GM21381 (cell line): ENCODE data around the gene CCDC154.
A peak's percentile ranks its signal among the peaks of the same experiment; 100 is the strongest.
"Not testable (repeated sequence)": the region's sequence is repeated elsewhere in the genome, so short reads cannot be mapped to it uniquely, and the experiment has no call there.

Source experiments
- ATAC-seq: cut with Tn5 transposase; IDR thresholded peaks from one replicate; pipeline ENCODE4 v1.9.1; 2021; ENCODE audit warnings: mild to moderate bottlenecking, moderate library complexity; ENCODE audit not compliant: unreplicated experiment

The CCDC154 gene, protein sequence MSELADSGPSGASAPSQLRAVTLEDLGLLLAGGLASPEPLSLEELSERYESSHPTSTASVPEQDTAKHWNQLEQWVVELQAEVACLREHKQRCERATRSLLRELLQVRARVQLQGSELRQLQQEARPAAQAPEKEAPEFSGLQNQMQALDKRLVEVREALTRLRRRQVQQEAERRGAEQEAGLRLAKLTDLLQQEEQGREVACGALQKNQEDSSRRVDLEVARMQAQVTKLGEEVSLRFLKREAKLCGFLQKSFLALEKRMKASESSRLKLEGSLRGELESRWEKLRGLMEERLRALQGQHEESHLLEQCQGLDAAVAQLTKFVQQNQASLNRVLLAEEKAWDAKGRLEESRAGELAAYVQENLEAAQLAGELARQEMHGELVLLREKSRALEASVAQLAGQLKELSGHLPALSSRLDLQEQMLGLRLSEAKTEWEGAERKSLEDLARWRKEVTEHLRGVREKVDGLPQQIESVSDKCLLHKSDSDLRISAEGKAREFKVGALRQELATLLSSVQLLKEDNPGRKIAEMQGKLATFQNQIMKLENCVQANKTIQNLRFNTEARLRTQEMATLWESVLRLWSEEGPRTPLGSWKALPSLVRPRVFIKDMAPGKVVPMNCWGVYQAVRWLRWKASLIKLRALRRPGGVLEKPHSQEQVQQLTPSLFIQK

DNA sequence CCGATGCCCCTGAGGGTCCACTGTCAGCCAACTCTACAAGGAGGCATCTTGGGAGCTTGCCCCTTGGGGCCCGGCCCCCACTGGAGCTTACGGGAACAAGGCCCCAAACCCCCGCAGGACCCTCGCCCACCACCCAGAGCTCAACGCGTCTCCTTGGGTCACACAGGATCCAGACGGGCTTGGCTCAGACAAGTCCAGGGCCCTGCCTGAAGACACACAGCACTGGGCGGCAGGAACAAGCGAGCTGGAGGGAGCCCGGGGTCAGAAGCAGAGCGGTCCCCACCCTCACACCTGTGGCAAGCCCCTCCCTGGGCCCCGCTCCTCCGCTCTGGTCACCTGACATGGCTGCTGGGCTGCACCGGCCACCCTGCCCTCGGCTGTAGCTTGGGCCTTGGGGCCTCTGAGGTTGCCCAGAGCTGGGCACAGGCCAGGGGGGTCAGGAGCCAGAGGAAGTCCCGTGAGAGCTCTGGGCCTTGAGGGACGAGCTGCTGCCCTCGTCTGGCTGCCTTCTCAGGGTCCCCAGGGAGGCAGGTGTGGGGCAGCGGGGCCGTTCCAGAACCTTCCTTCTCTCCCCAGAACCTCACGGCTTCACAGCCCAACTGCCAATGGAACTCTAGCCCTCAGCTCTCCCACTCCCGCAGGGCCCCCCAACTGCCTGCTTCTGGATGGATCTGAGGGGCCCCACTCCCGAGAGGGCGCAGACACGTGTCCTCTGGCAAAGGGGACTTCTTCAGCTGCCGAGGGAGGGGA, at the start of gene CCDC154:
Gene CCDC154 (minus strand): TSS at position 577 of the 750 bp plus-strand sequence. CDS start 234 bp downstream, at position 343.
- ATAC-seq, result no peak

DNA sequence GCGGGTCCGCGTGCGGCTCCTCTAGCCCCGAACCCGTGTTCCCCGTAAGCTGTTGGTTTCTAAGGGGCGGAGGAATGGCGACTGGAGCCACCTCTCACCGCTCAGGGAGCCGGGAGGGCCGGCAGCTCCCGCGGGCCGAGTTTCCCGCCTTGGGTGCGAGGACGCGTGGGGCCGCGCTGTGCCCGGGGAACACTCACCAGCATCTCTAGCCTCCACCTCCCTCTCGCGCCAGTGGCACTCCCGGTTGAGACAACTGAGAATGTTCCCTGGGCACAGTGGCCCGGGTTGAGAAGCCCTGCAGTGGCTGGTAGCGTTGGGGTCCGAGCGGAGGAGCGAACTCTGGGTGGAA, 49.4 kb upstream of the CCDC154 start:
- peak; percentile 7 for ATAC-seq

DNA sequence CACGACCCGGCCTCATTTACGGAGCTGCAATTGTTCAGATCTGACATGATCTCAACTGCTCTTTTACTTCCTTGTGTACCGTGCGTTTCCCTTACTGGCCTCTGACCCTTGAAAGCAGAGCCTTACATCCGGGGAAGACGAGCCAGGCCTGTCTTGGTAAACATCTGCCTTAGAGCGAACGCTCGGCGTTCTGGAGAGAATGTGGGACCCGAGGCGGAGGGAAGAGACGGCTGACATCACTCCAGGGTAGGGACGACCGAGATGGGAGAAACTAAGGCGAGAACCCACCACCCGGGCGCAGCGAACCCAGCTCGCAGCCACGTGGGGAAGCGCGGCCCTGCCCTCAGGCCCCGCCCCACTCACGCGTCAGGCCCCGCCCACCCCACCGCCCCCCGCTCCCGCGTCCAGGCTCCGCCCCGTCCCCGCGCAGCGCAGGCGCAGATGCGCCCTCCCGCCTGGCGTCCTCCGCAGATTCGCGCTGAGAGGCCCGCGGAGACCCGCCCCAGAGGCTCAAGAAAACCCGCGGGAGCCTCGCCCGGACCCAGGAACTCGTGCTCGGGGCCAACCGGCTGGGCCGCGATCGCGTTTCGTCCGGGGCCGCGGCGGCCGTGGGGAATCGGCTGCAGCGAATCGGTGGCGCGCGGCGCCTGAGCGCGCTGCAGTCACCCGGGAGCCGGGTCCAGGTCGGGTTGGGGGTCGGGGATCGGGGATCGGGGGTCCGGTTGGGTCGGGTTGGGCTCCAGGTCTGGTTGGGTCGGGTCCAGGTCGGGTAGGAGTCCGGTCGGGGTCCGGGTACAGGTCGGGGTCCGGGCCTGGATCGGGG, 48.8 kb upstream of the CCDC154 start, which contains the start of gene TELO2:
Gene TELO2 (plus strand): TSS at position 438 of the 823 bp plus-strand sequence. CDS start 922 bp downstream, outside the sequence.
- peak; percentile 54 for ATAC-seq

DNA sequence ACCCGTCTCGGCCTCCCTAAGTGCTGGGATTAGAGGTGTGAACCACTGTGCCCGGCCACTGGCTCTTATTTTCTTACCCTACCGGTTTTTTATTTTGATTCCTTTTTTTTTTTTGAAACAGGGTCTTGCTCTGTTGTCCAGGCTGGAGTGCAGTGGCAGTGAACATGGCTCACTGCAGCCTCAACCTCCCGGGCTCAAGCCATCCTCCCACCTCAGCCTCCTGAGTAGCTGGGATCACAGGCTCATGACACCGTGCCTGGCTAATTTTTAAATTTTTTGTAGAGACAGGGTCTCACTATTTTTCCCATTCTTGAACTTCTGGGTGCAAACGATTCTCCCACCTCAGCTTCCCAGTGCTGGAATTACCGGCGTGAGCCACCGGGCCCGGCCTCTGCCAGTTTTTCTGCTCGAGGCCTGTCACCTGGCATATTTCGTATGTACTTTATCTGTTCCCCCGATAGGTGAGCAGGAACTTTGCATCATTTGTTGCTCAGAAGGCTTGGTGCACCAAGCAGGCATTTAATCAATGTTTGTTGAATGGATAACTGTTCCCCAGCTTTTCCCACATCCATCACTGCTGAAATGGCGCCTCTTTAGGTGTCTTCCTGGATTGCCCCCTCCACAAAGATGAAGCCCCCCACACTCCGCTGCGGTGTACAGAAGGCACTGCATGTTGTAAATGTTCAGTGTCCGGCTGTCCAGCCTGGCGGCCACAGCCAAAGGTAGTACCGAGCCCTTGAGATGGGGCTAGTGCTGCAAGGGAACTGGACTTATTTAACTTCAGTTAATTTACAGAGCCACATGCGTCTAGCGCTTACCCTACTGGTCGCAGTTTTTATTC, 47.9 kb upstream of the CCDC154 start:
- ATAC-seq, result no peak

DNA sequence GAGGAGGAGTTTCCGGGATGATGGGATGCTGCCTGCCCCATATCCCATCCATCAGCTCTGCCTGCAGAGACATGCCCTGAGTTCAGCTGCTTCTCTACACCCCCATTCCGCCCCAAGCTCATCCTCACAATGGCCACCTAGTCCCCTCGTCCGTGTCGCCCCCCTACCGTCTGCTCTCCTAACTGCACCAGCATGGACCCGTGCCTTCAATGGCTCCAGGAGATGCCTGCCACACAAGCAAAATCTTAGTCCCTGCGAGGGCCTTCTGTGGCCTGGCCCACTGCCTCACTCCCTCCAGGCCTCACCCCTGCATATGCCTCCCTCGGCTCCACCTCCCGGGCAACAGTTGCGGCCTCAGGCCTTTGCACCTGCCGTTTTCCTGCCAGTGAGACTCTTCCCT, 47.0 kb upstream of the CCDC154 start:
- no peak for ATAC-seq

DNA sequence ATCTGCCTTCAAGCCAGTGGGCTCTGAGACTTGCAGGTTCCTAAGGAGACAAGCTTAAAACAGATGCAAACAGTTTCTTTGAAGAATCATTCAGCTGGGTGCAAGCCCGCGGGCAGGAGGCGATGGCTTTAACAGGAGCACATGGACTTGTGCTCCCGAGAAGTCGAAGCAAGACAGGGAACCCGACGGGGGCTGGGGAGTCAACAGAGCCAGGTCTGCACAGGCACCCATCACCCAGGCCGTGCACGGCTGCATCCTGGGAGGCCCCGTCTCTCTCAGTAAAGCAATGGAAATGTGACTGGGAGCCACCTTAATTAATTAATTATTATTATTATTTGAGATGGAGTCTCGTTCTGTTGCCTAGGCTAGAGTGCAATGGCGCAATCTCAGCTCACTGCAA, 44.7 kb upstream of the CCDC154 start:
- ATAC-seq, result no peak

DNA sequence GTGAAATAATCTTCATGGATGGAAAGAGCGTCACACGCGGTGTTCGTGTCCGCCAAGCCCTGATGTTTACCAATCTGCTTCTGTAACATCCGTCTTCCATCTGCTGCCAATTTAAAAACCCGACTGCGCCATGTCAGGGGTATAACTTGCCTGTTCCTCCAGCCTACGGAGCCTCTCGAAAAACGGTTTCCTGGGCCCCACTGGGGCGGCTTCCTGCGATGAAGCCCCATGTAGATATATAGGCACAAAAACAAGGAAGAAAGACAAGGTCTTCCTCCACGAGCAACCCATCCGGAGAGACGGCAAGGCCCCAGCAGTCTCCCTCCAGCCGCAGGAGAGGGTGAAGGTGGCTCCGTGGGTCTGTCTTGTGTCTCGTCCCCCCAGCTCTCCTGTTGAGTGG, 44.3 kb upstream of the CCDC154 start, which contains the start of gene PTX4:
Gene PTX4 (minus strand): TSS at position 326 of the 400 bp plus-strand sequence. CDS start 35 bp downstream, at position 291.
- ATAC-seq, result no peak

DNA sequence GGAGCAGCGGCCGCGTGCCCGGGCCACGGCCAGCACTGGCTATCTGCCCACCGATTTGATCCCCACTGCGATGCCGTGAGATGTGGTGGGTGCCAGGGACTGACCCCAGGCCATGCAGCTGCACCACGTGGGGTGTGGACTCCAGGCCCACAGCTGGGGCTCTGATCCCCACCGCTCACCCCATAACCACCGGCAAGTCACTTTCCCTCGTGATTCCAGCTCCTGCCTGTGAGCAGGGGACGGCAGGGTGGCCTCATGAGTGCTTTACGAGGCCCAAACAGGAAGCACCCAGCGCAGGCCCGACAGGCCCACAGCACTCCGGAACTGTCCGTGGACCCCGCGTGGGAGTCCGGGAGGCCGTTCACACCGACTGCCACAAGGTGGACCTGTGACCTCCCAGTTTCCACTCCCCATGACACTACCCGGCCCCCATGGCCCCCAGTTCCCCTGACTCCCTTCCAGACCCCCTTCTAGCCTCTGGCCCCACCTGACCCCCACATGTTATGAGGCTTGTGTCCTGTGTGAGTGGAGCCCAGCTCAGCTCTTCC, 43.8 kb upstream of the CCDC154 start:
- no peak for ATAC-seq

DNA sequence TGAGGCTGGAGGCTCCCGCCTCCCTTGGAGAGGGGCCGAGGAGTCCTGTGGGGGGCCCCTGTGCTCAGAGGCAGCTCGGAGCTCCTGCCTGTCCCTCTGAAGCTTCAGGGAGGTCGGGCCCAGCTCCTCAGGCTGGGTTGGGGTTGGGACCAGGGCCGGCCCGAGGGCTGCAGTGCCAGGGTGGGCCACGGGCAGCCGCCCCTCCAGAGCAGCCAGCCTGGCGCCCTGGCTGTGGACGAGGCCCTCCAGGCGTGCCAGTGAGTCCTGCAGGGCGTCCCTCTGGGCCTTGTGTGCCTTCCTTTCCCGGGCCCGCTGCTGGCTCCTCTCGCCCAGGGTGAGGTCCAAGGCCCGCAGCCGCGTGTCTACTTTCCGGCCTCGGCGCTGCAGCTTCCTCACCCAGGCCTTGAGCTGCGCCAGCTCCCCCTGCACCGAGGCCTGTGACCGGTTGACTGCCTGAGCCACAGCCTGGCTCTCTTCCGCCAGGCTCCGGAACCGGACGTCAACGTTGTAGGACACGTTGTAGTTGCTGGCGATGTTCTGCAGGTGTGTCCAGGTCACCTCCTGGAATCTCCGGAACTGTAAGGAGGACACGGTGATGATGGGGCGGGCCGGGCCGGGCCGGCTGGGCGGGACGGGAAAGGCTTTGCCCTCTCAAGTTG, 43.2 kb upstream of the CCDC154 start:
- no peak for ATAC-seq

DNA sequence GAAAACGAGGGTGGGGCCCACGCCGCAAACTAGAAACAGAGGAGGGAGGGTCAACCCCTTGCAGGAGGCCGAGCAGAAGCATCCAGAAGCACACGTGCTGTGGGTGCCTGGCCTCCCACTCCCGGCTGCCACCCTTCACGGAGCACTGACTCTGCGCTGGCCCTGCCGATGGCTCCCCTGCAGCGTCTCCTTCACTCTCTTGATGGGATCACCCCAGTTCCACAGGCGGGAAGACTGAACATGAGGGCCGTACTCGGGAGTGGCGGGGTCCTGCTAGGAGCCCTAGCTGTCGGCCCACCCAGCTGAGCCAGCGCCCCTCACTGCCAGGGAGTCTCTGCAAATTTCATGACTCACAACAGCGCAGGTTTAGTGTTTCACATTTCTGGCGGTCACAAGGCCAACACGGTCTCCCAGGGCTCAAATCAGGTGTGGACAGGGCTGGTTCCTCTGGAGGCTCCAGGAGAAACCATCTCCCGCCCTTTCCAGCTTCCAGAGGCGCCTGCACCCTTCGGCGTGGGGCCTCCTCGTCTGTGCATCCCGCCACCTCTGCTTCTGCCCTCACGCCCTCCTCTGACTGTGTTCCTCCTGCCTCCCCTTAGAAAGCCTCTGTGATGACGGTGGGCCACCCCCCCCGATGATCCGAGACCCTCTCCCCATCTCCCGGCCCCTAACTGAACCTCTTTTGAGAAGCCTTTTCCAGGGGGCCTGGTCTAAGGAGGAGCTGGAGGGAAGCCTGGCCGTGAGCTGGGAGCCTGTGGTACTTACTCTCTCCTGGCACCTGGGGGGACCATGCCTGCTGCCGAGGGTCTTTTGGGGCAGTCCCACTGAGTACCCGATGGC, 42.4 kb upstream of the CCDC154 start:
- ATAC-seq, result no peak

DNA sequence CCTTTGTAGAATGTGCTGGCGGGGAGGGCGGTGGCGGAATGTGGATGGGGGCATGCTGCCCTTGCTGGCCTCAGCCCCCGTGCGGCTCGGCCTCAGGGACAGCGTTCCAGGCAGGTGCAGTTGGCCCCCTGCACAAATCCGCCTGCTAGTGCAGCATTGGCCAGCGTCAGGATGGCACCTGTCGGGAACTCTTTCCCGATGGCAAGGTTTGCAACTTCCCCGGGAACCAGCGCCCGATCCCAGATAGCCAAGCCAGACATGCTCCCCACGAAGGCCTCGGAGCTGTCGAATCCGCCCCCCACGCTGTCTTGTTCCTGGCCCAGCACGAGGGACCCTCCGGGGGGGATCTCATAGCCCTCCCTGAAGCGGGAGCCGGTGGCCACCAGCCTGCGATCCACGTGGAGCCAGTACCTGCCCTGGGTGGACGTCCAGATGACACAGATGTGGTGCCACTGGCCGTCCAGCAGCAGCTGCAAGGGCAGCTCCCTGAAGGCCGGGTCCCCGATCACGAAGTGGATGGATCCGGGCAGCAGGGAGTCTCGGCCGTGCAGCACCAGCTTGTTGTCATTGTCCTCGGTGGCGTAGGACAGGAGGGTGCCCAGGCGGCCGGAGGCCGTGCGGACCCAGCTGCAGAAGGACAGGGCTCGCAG, 41.6 kb upstream of the CCDC154 start:
- ATAC-seq, result no peak

DNA sequence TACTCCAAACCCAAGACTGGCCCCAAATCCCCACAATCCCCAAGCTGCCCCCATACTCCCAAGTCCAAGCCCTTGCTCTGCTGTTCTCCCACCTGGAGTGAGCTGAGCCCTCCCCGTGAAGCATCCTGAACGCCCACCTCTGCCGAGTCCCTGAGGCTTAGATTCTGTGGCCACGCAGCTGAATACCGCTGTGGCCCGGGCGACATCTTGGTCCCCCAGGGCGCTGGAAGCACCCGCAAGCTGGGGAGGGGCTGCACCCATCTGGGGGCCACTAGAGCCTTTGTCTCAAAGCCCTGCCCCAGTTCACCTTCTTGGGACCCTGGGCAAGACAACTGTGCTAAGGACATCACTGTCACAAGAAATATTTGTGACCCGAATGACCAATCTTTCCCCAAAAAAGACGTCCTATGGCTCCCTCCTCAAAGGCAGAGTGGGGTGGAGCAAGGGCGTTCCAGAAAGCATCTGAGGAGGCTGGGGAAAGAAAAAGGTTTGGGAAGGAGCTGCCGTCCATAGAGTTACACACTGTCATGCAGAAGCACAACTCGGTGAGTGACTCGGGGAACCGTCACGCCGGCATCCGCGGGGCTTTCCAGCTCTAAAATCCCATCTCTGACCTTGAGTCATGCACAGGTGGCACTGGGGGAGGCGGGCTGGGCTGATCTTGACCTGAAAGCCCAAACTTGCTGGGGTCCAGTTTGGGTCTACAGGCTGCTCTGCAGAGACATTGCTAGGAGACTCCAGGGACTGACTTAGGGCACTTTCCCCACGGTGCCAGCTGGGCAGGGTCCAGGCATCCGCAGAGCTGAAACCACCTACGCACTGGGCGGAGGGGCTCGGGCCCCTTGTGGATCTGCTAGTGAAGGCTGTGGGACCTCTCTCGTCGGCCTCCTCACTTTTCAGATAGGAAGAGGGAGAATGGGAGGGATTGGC, 37.8 kb upstream of the CCDC154 start:
- ATAC-seq, result no peak

DNA sequence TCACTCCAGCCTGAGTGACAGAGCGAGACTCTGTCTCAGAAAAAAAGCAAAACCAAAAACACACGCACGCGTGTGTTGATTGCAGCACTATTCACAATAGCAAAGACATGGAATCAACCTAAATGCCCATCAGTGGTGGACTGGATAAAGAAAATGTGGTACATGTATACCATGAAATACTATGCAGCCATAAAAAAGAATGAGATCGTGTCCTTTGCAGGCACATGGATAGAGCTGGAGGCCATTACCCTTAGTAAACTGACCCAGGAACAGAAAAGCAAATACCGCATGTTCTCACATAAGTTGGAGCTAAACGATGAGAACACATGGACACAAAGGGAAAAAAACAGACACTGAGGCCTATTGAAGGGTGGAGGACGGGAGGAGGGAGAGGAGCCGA, 34.6 kb upstream of the CCDC154 start:
- ATAC-seq, result not testable (repeated sequence)

DNA sequence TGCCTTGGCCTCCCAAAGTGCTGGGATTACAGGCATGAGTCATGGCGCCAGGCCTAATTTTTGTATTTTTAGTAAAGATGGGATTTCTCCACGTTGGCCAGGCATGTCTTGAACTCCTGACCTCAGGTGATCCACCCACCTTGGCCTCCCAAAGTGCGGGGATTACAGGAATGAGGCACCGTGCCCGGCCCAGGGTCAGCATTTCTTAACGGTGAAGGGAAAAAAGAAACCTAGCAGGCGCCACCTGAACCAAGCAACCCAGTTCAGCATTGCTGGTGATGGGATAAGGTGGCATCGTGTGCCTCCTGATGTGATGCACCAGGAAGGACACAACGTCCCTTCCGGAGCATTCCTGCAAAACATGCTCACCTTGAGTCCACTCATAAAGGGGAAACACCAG, 32.7 kb upstream of the CCDC154 start:
- no peak for ATAC-seq

DNA sequence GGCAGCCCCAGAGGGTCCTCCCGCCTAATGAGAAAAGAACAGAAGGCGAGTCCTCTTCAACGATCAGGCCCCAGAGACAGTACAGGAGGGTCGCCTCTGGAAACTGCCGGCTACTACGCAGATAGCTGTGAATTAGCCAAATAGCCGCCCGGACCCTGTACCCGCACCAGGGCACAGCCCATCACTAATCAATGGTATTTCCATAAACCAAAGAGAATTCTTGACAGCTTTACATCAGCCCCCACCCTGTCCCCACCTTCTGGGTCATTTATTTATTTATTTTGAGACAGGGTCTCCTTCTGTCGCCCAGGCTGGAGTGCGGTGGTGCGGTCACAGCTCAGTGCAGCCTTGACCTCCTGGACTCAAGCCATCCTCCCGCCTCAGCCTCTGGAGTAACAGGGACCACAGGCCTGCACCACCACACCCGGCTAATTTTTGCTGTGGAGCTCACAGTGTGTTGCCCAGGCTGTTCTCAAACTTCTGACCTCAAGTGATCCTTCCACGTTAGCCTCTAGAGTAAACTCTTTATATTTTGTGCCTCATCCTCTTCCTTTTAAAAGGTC, 31.3 kb upstream of the CCDC154 start:
- peak; percentile 7 for ATAC-seq
